GM21367 (cell line): ENCODE data around the gene TRPT1.

Experiments used
- ATAC-seq: cut with Tn5 transposase; IDR thresholded peaks from one replicate; pipeline ENCODE4 v1.9.1; 2021; ENCODE audit not compliant: unreplicated experiment

Gene TRPT1

DNA sequence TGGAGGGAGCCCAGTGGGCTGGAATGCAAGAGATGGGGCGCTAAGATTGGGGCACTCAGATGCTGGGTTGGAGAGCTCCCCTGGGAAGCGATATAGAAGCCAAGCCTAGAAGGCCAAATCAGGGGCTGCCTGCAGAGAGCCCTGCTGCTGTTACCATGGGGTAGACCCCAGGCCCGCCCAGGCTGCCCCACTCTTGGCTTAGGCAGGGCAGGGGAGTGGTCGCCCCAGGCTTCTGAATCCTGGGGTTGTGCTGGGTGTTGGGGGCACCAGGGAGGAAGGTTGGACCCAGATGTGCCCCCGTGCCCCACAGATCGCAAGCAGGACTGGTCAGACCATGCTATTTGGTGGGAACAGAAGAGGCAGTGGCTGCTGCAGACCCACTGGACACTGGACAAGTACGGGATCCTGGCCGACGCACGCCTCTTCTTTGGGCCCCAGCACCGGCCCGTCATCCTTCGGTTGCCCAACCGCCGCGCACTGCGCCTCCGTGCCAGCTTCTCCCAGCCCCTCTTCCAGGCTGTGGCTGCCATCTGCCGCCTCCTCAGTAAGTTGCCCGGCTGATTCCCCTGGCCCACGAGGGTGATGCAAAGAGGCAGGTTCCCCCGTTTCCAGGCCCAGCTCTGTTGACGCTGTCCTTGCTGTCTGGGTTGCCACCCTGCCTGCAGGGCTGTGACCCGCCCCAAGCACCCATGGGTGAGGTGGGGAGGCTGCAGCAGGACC, 15.5 kb downstream of the TRPT1 start:
- ATAC-seq, result no peak

DNA sequence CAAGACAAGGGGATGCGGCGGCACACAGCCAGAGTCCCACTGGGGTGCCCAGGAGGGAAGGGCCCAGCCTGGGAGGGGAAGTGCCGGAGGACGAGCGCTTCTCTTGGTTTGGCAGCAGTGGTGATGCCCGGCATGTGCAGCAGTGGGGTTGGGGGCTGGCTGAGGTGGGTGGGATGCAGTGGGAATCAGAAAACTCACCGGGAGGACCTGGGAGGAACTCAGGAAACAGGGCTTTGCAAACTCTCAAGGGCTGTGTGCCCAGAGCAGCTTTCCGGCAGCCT, 16.5 kb downstream of the TRPT1 start:
- ATAC-seq, result no peak

- ATAC-seq, result no peak
Measured at GRCh38 chr11:64208796-64209562, 17.0 kb downstream of the TRPT1 start.

DNA sequence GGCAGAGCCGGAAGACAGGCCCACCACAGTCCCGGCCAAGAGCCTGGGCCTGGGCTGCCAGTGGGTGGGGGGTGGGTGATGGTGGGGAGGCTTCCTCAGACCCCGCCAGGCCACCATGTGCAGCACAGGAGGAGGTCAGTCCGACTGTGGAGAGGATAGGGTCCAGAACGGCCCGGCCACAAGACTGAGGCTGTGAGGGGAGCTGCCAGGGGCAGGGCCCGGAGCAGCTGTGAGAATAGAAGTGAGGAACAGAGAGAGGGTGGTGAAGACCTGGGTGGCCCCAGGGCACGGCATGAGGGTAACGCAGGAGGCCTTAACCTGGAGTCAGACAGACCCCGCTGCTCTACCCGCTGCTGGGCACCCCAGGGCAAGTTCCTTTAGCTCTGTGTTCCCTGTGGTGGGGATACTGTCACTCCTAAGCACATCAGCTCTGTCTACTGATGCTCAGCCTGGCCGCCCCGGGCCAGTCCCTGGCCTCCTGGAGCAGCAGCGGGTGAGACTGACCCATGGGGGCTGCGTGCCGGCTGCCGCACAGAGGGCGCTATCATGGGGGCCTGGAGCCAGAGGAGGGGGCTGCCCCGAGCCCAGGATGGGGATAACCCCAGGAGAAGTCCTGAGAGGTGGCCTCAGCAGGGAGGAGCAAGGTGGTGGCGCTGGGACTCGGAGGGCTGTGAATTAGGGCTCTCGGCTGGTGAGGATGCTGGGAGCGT, 17.7 kb downstream of the TRPT1 start:
- no peak for ATAC-seq

GRCh38 chr11:64207256-64208085, 18.5 kb downstream of the TRPT1 start:
- ATAC-seq, result peak; percentile 41

DNA sequence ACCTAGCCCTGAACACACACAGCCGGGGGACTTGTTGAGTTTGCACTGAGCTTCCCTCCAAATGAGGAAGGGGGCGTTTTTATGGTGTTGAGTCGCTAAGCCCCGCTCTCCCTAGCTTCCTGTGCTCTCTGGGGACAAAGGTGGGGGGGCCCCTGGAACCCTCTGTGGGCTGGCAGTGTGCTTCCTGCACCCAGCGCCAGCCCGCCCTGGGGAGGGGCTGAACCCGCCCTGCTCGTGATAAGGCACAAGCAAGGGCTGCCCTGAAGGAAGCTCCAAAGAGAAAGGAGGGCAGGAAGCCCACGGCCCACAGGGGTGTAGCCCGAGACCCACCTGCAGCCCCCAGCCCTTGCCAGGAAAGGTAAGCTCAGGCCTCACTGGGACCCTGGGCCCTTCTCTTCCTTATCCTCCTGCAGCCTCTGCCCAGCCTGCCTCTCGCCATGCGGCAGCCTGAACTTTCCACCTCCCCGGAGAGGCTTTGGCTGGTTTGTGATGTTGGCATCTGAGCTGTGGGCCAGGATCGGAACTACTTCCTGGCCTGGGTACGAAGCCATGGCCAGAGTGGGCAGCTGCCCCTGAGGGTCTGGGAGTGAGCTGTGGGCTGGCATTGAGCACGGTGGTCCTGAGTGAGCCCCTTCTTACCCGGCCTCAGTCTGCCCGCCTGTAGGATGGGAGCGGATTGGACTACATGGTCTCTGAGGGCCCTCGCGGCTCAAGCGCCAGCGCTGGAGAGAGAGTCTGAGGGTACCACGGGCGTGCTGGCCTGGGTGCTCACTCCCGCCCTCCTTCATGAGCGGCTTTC, 19.3 kb downstream of the TRPT1 start, which contains the start of gene FERMT3:
TSS of gene FERMT3 (plus strand) at position 265 of the 799 bp plus-strand sequence. CDS start 644 bp downstream, outside the sequence.
- peak; percentile 11 for ATAC-seq

GRCh38 chr11:64204464-64204989, 21.5 kb downstream of the TRPT1 start:
- ATAC-seq, result no peak

DNA sequence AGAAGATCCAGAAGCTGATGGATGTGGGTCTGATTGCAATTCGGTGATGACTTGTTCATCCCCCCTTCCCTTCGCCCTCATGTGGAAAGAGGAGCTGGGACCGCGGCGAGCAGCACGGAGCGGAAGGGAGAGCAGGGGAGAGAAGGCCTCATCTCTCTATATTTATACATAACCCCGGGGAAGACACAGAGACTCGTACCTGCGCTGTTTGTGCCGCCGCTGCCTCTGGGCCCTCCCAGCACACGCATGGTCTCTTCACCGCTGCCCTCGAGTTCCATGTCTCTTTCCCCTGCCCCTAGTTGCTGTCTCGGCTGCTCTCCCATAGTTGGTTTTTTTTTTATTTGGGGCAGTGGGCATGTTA, 21.9 kb downstream of the TRPT1 start:
- ATAC-seq, result no peak

DNA sequence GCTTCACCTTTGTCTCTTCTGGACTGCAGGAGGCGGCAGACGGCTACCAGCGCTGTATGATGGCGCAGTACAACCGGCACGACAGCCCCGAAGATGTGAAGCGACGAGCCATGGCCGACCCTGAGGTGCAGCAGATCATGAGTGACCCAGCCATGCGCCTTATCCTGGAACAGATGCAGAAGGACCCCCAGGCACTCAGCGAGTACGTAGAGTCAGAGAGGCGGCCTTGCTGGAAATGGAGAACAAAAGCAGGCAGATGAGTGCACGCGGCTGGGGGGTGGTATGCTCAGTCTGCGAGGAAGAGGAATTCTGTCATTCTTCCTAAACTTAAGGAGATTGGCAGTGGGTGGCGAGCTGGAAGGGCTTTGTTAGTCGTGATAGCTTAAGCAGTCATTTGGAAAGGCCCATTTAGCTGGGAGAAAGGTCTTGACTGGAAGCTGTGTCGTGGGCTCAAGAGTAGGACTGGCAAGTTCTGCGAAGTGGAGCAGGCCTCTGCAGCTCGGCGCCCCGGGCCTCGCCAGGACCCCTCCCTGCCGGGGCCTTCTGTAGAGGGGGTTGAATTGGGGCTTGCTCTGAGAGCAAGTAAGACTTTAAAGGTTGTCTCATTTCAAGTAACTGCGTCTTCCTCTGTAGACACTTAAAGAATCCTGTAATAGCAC, 22.4 kb downstream of the TRPT1 start:
- no peak for ATAC-seq

DNA sequence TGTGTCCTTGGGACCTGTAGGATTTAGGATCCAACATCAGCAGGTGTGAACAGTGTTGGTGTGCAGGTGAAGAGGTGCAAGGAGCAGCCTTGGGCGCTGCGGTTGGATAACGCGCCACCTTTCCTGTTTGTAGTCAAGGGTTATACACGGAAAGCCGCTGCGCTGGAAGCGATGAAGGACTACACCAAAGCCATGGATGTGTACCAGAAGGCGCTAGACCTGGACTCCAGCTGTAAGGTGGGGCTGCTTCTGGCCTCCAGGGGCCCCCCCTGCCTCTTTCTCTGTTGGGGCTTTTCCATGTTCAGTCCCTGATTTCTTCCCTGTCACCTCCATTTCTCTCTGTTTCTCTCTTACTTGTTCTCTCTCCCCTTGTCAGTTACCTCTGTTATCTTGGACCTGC, 23.0 kb downstream of the TRPT1 start:
- no peak for ATAC-seq

DNA sequence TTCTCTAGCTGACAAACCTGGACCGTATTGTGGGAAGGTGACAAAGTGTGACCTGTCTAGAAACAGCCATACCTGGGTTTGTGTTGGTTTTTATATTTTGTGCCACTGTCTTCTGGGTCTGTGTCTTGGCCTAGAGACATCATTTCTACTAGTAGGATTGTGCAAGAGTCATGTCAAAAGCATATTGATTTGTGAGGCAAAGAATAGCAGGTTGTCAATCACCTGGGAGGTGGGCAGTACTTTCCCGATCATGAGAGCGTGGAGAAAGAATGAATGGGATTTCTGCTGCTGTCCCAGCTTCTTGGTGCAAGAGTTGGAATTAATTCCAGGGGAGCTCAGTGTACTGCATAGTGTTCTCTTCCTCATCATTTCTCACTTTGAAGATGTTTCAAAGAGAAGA, 24.4 kb downstream of the TRPT1 start:
- no peak for ATAC-seq

- ATAC-seq, result no peak
Measured at GRCh38 chr11:64198511-64198910, 27.5 kb downstream of the TRPT1 start.

- no peak for ATAC-seq
Measured at GRCh38 chr11:64196626-64197025, 29.4 kb downstream of the TRPT1 start.

DNA sequence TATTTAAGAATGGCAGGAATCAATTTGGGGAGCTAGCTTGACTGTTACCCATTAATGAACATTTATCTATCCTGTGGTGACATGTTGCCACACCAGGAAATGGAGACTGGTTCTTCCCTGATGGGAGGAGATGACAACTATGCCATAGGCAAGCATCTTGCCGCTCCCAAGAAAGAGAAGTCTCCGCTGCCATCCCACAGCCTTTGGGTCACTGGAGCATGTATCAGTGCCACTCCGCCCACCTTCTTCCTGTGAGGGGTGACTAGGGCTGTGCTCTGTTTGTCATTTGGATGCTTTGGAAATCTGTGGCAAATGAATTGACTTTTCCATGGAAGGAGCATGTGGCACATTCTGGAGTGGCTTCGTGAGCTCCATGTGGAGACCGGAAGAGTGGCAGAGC, 33.6 kb downstream of the TRPT1 start:
- ATAC-seq, result no peak

GRCh38 chr11:64186492-64187165, 39.4 kb downstream of the TRPT1 start:
- ATAC-seq, result peak; percentile 4

- ATAC-seq, result peak; percentile 82
Measured at GRCh38 chr11:64185693-64186491, 40.1 kb downstream of the TRPT1 start, which contains the start of gene STIP1. Gene STIP1 (plus strand): TSS chr11:64186171. CDS start chr11:64186262, 91 bp downstream.

DNA sequence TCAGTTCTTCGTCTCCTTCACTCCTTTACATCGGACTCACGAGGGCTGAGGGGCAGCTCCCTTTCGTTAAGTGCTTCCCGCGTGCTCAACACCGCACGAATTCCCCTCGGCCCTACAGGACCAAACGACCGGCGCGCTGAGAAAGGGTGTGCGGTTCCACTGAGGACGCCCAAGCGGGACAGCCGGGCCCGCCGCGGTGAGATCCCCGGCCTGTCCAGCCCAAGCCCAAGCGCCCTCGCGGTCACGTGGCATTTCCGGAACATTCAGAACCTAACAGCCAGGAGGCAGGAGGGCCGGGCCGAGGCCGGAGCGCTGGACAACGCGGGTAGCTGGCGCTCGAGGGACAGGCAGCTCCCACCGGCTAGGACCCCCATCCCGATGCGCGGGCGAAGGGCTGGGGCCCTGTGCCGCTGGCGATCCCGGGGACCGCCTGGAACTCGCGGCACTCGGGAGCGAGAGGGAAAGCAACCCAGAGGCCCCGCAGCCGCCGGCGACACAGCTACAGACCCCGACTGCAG, 40.8 kb downstream of the TRPT1 start:
- peak; percentile 7 for ATAC-seq

DNA sequence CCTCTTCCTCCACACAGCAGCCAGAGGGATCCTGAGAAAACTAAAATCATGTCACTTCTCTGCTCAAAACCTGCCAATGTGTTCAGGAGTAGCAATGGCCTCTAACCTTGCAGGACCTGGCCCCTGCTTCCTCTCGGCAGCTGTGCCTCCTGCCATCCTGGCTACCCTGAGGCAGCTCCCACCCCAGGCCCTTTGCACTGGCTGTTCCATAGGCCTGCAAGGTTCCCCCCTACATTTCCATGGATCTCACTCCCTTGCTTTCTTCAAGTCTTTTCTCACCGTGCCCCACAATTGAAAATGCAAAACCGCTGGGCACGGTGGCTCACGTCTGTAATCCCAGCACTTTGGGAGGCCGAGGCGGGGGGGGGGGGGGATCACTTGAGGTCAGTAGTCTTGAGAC, 42.1 kb downstream of the TRPT1 start:
- ATAC-seq, result no peak
